GM18511 (cell line): ENCODE measurements around the gene DGUOK.

Source experiments
- ATAC-seq: cut with Tn5 transposase; IDR thresholded peaks from one replicate; pipeline ENCODE4 v1.9.1; 2021; ENCODE audit warnings: mild to moderate bottlenecking, moderate library complexity; ENCODE audit not compliant: unreplicated experiment

DGUOK gene

GRCh38 chr2:73993778-73994177 is 67.1 kb downstream of the DGUOK start:
- ATAC-seq, result no peak

GRCh38 chr2:73994178-73994831 is 67.6 kb downstream of the DGUOK start:
- no peak for ATAC-seq

DNA sequence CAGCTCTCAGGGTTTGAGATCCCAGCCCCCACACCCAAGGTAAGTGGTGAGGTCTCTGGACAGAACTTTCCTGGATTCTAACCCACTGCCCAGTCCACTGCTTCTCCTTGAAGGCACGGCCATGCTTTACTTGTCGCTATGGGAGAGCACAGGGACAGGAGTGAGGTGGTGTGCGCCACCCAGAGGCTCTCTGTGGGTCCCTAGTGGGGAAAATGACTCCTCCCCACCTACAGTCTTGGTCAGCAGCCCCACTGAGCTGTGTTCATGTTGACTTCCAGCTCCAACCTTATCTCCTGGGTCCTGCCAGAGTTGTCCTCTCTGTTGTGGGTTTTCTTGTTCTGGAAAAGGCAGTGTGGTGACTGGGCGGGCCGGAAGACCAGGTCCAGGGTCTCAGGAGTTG is 69.1 kb downstream of the DGUOK start:
- ATAC-seq, result no peak

- ATAC-seq, result no peak
Measured at GRCh38 chr2:73997813-73998212, 71.1 kb downstream of the DGUOK start.

DNA sequence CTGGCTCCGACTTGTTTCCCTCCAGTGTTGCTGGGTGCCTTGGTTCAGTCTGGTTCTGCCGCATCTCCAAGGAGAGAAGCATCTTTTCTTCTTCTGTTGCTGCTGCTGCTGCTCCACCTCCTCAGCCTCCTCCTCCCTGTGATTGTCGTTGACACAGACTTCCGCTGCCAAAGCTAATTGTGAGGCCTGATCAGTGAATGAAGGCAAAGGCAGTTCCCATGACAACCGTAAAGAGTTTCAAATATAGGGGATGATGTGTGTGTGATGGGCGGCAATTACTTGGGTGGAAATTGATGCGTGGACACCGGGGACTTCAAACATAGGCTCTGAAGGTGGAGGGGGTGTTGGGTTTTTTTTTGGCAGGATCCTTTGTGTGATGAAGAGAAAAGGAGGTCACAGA is 71.8 kb downstream of the DGUOK start:
- no peak for ATAC-seq

- no peak for ATAC-seq
Measured at GRCh38 chr2:73998933-73999332, 72.3 kb downstream of the DGUOK start.

GRCh38 chr2:73999881-74000597 is 73.4 kb downstream of the DGUOK start:
- no peak for ATAC-seq

DNA sequence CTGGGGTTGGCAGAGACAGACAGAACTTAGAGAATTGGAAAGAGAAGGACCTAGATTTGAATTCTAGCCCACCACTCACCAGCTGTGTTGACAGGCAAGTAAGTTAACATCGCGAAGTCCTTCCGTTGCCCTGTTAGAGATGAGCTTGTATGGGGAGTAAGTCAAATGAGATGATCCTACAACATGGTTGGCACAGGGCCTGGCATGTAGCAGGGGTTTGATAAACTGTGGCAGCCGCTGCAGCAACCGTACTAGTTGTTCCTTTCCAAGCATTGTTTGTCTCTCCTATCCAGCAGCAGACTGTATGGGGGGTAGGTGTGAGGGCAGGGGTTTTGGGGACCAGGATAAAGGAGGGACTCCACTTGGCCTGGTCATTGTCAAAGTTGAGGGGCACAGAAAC is 74.0 kb downstream of the DGUOK start:
- no peak for ATAC-seq

DNA sequence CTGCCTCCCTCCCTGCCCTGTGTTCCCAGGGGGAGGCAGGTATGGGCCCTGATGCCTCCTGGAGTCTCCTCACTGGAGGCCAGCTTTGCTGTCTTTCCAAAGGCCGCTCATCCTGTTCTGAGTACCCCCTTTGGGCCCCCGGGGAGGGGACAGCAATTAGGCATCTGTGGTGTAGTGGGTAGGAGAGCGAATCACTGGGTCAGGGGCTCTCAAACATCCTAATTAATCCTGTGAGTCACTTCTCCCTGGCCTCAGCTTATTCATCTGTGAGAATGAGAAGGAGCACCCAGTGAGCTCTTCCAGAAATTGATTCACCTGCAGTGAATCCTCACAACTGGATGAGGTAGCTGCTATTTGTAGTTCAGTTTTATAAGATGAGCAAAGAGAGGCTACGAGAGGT is 74.4 kb downstream of the DGUOK start:
- no peak for ATAC-seq

GRCh38 chr2:74001781-74002504 is 75.3 kb downstream of the DGUOK start:
- peak; percentile 50 for ATAC-seq

- peak; percentile 92 for ATAC-seq
Measured at GRCh38 chr2:74002505-74003421, 76.1 kb downstream of the DGUOK start.

DNA sequence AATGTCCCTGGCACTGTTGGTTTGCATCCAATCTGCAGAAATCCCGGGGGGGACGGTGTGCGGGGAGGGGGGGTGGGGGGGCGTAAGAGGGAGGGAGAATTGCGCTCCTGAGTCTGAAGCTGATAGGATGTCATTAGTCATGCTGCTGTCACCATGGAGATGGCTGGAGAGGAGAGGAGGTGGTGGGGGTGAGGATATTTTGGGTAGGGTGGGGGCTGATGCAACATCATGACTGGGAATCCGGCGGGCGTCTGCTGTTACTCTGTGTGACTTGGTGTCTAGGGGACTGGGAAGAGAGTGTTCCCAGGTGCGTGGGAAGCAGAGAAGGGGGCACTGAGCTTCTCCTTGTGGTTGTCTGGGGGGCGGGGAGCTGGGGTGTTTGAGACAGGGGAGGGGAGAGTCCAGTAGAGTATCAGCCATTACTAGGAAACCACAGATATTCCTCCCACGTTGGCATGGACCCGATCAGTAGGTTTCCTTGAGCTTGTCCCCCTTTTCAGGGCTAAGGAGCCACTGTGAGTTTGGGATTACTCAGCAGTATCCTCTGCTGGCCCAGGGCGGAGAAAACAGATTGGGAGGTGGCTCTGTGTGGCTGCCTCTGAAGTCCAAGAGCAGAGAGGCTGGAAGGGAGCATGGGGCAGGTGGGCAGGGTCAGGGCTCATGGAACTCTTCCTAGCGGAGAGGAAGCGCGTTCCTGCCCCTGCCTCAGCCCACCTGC is 77.0 kb downstream of the DGUOK start:
- no peak for ATAC-seq

GRCh38 chr2:74004212-74005182 is 77.8 kb downstream of the DGUOK start:
- no peak for ATAC-seq

- ATAC-seq, result no peak
Measured at GRCh38 chr2:74005786-74006185, 79.1 kb downstream of the DGUOK start.

DNA sequence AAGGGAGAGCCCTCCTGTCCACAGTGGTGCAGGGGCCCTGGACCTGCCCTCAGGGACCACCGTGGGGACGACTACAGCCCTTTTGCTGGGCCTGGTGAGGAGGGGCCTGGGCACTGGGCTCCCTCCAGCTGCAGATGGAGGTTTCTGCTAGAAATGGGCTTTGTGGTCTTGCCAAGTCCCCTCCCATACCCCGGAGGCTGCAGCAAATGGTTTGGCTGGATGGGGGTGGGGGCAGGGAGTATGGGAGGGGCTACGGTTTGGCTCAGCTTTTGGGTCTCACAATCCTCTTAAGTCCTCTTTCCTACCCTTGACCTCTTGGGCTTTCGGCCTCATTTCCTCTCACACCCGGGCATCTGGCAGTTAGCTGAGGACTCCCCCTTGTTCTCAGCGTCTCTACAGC is 79.8 kb downstream of the DGUOK start:
- ATAC-seq, result no peak

- no peak for ATAC-seq
Measured at GRCh38 chr2:74007121-74007520, 80.4 kb downstream of the DGUOK start.

DNA sequence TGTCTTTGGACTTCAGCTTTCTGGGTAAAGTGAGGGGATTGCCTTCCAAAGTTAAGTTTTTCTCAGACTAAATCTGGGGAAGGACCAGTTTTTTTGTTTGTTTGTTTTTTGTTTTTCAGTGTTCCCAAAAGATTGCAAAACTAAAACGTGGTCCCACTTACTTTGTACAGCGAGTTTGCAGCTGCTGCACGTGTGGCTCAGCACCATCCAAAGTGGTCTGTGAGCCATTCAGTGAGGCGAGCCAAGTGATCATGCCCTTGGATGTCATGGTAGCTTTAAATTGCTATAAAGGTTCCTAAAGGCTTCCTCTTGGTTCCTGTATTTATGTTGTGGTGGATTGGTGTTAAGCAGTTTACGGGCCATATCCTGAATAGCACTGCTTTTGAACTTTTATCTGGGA is 81.0 kb downstream of the DGUOK start:
- no peak for ATAC-seq
